Measurements from ENCODE around the gene COMMD4. TPM values are rescaled to one million over a fixed set of nuclear protein-coding genes. Genes with fewer than 3 reads are reported as not detected.

Gene COMMD4
- total RNA-seq, 1 donor from 2014 or later = 92.6 TPM

DNA sequence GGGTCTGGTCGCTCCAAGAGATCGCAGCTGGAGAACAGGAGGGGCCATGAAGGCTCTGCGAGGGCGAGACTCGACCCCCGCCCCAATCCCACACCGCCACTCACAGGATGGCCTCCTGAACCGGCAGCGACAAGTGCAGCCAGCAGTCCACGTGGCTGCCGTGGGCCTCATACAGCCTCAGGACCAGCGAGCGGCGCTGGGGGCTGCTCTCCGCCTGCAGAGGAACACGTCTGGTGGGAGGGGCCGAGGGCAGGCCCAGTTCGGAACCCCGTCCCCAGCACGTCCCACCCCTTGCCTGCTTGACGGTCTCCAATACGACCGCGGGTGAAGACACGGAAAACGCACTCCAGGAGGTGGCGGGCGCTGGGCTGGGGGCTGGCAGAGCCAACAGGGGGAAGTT is 20.1 kb downstream of the COMMD4 start:
- no peak for DNase-seq (ENCODE audit: low read depth in 2 of 2)

DNA sequence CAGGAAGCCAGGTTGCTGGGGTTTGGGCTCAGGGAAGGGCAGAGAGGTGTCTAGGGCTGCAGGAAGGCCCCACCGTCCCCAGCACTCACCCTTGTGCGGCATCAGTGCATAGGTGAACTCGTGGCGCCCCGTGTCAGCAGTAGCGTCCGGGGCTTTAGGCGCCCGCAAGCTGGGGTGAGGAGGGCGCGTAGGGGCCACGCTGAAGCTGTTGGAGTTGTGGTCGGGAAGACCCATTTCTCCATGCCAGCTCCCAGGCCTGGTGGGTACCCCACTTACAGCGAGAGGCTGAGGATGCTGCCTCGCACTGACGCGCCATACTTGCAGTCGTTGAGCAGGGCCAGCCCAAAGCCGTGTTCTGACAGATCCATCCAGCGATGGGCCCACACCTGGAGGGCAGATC is 20.7 kb downstream of the COMMD4 start:
- DNase-seq (ENCODE audit: low read depth in 2 of 2) = no peak

DNA sequence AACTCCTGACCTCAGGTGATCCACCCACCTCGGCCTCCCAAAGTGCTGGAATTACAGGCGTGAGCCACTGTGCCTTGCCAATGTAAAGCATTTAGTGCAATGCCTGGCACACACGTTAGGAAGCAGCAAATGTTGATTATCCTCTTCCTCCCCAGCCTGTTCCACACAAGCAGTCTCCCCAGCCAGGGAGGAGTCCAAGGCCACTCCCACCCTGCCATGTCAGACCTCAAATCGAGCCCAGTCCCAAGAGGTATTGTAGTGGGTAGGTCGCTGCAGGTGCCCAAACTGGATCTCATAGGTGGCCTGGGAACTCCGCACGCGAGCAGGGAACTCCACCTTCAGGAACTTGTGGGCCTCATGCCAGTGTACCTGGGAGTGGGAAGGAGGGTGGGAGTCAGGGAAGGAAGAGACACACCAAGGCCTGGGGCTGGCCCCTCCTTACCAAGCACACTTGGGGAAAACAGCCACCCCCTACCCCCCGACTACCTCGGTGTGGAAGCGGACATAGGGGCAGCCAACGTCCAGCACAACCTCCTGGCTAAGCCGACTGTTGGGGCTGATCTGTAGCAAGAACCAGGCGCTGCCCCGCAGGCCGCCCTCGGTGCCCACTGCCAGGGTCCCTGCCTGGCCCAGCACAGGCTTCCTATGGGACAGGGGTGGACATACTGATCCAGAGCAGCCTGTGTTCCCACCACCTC is 22.3 kb downstream of the COMMD4 start:
- DNase-seq (ENCODE audit: low read depth in 2 of 2) = no peak

DNA sequence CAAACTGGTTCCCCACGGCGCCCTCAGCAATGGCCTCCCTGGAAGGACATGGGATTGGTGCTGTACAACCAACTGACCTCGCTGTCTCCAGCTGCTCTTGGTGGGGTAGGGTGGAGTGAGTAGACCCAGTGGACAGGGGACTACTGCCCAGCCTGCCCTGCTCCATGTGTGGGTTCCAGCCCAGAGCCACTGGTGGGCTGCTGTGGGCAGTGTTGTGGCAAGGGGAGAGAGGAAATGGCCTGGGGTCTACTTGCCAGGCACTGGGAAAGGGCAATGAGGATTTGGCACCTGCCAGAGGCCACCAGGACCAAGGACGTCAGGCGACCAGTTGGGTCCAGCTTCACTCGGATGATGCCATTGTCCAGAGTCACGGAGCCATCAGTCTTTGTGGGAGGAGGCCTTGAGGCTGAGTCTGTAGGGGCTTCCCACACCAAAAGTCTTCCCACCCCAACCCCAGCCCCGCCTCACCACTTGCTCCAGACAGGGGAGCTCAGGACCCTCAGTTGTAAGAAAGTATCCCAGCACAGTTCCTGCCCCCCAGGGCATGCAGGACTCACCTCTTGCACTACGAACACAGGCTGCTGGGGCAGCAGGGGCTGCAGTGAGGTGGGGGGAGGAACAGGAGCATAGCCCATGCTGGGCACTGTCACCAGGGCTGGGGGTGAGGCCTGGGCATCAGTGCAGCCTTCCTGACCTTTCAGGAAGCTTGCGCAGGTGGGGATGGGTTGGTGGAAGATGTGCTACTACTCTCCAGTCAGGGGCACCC is 23.1 kb downstream of the COMMD4 start:
- no peak for DNase-seq (ENCODE audit: low read depth in 2 of 2)

DNA sequence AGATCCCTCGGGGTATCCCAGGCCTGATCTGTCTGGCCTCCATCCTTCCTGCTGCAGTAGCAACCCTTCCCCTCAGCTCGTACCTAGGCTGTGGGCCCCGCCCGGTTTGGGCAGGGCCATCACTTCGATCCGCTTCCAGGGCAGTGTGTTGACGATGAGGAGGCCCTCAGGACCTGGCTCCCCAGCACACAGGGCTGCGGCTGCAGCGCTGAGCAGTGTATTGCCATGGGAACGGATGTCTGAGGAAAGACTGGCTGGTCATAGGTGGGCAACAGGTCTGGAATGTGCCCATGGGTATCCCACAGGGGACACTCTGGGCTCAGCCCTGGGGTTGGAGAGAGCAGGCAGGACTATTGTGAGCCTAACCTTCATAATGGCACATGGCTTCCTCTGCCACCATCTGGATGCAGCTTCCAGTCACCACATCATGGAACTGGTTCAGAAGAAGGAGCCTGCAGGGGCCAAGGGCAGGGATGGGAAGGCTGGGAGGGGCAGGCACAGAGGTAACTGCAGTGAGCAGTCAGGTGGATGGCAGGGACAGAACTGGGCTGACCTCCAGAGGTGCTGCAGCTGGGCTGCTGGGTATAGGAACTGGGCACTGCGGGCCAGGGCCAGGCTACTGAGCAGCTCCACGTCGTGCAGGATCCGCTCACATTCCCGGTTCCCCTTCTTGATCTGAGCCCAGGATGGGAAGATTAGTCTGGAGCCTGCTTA is 23.8 kb downstream of the COMMD4 start:
- no peak for DNase-seq (ENCODE audit: low read depth in 2 of 2)

DNA sequence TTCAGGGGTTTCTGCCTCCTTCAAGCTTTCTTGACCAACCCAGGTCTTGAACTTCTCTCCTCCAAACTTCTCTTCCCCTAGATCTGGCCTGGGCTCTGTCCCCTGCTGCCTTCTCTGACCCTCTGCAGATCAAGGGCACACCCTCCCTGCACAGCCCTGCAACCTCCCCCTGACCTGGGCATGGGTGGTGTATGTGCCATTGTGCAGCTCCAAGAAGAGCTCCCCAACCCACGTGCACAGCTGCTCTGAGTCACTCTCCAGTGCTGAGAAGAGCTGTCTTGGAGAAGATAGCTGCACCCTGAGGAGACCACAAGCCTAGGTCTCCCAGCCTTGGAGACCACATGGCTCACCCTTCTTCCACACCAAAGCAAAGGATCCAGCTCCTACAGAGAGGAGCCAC is 24.5 kb downstream of the COMMD4 start:
- no peak for DNase-seq (ENCODE audit: low read depth in 2 of 2)

DNA sequence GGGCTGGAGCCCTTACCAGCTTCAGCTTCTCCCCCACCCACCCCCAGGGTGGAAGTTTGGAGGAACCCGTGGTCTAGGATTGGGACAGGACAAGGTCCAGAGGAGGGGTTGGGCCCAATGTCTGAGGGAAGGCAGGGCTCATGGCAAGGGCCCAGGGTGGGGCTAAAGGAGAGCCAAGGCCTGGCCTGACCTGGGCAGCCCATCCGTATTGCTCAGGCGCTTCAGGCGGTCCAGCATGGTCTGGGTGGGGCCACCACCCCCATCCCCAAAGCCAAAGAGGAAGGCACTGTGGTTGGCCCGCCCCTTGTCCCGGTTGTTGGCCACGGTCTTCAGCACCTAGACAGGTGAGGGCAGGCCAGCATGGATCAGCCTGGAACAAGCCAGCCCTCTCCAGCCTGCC is 25.0 kb downstream of the COMMD4 start:
- DNase-seq (ENCODE audit: low read depth in 2 of 2) = no peak

DNA sequence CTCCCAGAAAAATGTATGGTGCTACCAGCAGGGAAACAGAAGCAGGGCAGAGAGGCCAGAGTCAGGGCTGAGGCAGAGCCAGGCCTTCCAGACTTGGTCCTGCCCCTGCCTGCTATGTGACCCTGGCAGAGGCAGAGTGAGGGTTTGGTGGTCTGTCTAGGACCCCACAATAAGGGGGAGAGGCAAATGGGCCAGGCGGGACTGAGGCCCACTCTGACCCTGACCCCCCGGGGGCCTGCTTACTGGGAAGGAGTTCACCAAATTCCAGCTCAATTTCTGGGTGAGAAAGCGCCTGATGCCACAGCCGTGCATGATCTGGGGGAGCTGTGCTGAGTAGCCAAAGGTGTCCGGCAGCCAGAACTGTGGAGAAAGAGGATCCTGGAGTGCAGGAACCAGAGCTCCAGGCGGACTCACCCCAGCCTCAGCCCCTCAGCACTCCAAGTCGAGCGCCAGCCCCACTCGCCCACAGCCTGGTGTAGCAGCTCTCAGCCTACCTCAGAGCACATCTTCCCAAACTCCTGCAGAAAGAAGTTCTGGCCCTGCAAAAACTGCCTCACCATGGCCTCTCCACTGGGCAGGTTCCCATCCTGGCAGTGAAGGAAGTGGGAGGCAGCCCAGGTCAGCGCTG is 25.6 kb downstream of the COMMD4 start:
- no peak for DNase-seq (ENCODE audit: low read depth in 2 of 2)

DNA sequence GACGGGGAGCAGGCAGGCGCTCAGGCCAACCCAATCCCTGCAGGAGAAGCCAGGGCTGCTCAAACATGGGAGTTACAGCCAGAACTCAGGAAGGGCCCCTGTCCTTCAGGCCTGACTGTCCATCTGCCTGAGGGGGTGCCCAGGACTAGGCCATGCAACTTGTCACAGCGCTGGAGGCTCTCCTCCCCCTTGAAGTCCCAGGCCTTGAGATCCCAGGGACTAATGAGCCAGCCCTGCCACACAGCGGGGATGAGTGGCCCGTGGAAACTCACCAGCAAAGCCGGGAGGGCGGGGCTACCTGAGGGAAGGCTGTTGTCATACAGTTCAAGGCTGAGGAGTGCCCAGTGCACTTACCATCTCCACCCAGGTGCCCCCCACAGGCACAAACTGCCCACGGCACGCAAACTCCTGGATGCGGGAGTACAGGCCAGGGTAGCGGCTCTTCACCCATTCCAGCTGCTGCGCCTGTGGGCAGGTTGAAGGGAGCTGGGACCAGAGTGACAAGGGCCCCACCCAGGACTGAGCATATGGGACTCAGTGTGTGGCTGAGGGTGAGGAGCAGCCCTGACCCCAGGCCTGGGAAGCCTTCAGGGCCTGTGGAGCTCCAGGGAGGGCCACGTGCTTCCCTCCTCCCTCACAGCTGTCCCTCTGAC is 26.3 kb downstream of the COMMD4 start:
- no peak for DNase-seq (ENCODE audit: low read depth in 2 of 2)

DNA sequence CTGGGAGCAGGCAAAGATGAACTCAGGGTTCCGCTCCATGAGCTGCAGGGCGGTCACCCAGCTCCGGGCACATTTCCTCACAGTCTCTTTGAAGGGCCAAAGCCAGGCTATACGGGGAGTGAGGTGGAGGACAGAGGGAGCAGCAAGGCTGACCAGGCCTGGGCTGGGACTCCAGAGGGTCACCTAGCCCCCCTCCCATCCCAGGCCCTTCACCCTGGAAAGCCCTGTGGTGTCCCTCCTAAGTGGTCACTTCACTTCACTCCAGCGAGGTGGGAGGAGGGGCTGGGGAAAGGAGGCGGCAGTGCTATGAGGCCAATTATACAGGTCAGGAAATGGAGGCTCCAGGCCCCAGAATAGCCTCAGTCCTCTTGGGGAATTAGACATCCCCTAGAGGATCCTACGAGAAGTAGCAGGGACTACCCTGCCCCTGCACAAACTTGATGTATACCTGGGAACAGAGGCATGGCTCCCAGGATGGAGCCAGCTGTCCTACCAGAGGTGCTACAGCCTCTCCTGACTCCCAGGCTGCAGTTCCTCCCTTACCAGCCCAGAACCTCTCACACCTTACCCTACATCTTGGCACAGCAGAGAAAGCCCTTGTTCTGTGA is 26.9 kb downstream of the COMMD4 start:
- no peak for DNase-seq (ENCODE audit: low read depth in 2 of 2)

DNA sequence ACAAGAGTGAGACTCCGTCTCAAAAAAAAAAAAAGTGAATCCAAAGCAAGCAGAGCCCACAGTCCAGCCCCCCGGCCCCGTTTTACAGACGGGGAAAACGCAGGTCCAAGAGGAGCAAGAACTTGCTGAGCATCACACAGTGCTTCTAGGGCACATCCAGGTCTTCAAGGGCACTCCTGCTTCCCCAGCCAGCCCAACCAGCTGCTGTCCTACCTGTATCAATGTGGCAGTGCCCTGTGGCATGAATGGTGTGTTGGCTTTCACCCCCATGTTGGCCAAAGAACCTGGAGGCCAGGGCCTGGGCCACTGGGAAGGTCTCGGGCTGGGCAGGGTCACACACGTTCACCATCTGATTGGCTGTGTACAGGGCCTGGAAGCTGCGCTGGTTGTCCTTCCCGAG is 27.9 kb downstream of the COMMD4 start:
- DNase-seq (ENCODE audit: low read depth in 2 of 2) = no peak

DNA sequence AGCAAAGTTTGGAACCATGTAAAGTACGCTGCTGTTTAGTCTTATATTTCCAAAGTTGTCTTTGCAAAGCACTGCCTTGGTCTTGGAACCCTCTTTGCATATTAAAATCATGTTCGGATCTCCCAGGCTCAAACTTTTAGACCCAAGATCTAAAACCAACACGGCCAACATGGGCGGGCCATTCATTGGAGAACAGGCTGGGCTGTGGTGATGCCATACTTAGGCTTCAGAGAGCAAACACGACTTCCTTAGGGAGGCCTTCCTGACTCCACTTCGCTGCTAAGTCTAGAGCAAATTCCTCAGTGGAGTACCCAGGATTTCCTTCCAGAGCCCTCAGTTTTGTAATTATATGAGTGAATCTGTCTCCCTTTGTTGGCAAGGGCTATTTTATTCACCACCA is 29.0 kb downstream of the COMMD4 start:
- DNase-seq (ENCODE audit: low read depth in 2 of 2) = no peak

DNA sequence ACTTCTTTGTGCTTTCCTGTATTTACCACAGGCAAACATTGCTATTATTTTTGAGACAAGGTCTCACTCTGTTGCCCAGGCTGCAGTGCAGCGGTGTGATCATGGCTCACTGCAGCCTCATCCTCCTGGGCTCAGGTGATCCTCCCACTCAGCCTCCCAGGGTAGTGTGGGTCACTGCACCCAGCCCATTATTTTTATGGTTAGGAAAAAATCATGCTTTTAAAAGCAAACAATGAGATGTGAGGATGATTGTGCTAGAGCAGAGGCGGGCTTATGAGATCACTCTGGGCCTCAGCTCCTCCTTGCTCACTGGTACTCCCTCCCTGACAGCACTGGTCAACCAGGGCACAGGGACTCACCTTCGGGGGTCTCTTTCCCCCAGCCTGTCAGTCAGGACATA is 30.3 kb downstream of the COMMD4 start:
- DNase-seq (ENCODE audit: low read depth in 2 of 2) = no peak

DNA sequence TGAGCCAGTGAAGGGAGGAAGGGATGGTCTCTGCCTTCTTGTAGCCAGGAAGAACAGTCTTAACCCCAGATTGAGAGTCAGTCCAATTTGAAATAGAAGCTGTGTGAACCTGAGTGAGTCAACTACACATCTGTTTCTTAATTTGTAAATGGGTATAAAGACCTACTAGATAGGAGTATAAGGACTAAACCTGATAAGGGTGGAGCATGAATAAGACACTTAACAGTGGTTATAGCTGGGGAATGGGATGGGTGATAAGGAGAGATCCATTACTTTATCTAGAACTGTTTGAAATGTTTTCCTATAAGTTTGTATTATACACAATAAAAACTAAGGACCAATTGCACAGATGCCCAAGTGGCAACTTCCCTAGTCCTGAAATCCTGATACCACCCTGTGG is 31.1 kb downstream of the COMMD4 start:
- no peak for DNase-seq (ENCODE audit: low read depth in 2 of 2)

DNA sequence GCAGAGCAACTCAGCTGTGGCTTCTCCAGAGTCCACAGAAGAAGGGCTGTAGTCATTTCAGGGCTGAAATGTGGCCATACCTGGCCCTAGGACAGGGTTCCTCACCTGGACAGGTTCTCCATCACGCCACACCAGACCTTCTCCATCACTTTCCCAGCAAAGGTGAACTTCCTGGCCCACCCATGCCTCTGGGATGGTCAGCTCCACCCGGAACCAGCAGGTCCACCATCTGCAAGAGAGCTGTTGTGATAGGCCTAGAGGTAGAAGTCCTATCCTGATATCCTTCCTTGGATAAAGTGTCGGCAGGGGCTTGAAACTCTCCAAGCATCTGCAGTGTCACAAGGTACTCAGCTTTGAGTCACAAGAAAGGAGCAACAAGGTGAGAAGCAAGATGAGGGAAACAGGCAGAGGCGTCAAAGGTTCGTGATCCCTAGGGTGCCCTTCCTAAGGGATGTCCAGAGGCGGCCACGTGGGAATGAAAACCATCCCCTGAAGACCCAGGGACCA is 31.6 kb downstream of the COMMD4 start:
- DNase-seq (ENCODE audit: low read depth in 2 of 2) = no peak

DNA sequence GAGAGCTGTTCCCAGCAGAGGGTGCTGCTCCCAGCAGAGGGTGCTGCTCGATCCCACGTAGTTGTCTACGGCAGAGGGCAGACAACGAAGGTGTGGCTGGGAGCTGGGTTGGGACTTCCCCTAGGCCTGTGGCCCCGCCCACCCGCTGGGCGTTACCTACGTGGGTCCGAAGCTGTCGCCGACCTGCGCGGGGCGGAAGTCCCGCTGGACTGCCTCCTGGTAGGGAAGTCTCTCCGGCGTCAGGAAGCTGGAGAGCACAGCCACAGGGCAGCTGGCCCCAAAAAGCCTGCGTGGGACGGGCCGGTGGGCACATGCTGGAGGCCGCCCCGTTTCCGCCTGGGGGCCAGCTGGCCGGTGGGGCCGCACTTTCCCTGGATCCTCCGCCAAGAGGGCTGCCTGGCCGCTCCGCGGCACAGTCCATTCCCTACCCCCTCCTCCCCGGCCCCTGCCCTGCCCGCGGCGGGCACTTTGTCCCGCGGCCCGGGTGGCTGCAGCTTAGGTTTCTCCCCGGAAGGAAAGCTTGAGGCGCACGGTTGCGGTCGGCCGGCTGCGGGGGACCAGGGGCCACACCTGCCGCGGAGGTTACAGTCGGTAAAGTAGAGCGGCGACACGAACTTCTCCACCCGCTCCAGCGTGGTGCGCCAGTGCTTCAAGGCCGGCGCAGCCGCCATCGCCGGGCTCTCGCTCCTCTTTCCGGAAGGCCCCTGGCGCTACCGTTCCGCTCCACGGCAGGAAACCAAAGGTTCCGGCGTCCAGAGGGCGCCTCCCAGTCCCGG is 32.2 kb downstream of the COMMD4 start, which contains the start of gene MAN2C1:
Gene MAN2C1 (minus strand): TSS at position 695 of the 776 bp plus-strand sequence. CDS start 24 bp downstream, at position 671.
- DNase-seq (ENCODE audit: low read depth in 2 of 2) = peak; percentile 94 to 96

DNA sequence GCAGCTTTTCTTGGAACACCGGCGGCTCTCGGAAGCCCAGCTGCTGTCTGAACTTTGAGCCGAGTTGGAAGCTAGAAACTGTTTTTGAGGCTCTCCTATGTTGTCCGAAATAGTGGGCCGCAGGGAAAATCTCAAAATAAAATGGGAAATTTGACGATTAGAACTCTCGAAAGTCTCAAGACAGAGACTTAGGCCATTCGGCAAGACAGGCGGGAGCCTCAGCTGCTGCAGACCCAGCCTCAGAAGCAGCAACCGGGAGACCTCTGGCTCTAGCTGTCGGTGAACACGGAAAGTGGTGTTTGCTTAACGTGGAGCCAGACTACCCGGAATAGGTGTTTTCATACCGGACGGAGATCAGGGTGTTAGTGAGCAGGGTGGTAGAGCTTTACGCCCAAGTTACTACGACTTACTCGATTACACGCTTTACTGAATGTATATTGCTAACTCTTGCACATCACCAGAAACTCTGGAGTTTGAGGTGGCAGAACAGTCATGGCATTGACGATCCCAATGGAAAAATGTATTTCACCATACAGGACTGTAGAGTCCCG is 32.9 kb downstream of the COMMD4 start:
- DNase-seq (ENCODE audit: low read depth in 2 of 2) = peak in 1 of 2 donors; percentile 33

DNA sequence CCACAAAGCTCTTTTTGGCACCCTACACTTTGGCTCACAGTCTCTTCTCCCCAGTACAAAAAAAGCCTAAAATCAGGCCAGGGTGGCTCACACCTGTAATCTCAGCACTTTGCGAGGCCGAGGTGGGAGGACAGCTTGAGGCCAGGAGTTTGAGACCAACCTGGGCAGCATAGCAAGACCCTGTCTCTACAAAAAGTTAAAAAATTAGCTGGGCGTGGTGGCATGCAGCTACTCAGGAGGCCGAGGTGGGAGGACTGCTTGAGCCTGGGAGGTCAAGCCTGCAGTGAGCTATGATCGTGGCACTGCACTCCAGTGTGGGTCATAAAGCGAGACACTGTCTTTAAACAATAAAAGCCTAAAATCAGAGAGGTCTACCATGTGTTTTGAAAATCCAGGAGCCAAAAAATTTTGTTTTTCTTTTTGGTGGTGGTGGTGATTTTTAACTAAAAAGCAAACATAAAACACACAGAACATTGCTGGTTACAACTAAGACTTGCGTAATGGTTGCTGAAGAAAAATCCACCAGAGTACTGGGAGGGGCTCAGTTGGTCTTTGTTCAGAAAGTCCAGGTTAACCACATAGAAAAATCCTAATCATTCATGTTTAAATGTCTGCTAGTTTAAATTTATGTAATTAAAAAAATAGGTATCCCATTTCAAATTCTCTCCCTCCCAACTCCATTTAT is 34.2 kb downstream of the COMMD4 start:
- DNase-seq (ENCODE audit: low read depth in 2 of 2) = no peak

DNA sequence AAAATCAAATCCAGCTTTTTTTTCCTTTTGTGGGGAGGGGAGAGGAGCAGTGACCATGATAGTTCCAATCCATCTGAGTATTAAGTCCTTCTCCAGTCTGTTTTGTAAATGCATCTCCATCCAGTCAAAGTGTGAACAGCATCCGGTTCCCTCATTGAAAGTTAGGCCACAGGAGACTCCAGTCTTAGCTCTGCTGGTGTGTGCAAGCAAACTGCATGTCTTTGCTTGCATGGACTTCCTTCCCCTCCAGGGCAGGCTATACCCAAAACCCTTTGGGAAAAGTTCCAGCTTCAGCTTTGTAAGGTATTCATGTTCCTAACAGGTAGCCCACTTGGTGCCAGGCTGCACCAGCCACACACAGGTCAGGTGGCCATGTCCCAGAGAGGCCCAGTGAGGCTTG is 35.6 kb downstream of the COMMD4 start:
- no peak for DNase-seq (ENCODE audit: low read depth in 2 of 2)

All from dermis microvascular lymphatic vessel endothelial cell (primary cell).